Measurements from ENCODE around the gene HNF1A. TPM values are rescaled to one million over a fixed set of nuclear protein-coding genes. Genes with fewer than 3 reads are reported as not detected.

The HNF1A gene
- total RNA-seq, 5 donors from 2014 or later (not counting 1 experiment from before 2014, with no cell fraction given), result not detected

DNA sequence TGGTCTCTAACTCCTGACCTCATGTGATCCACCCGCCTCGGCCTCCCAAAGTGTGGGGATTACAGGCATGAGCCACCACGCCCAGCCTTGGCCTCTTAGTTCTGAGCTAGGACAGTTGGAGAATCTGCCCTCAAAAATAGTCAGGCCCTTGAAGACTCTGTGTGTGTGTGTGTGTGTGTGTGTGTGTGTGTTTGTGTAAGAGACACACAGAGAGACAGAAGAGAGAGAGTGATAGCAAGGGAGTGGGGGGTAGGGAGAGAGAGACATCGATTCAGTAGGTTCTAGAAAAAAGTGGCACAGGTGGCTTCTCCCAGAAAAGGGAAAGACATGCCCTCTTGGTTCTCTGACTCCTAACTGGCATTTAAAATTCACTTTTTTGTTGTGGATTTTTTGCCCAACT, 5.4 kb downstream of the HNF1A start:
- Histone ChIP-seq H3K4me3 (ENCODE audit: control insufficient read depth in 1 of 2, extremely low read depth in 1 of 2, low read length in 1 of 2) (no peak overlapping the region), H3K36me3 (ENCODE audit: control insufficient read depth in 2 of 2, extremely low read depth in 1 of 2, insufficient read depth in 1 of 2, low read length in 1 of 2) (no peaks in the 10 kb centered on the region), H3K9me3 (no peaks in the 10 kb centered on the region), H3K4me1 (ENCODE audit: control insufficient read depth in 1 of 2, extremely low read depth in 1 of 2, insufficient read depth in 2 of 2, low read length in 2 of 2) (no peaks in the 10 kb centered on the region), H3K27me3 (replicated peaks in 1 of 2; ENCODE audit: control insufficient read depth in 2 of 2, extremely low read depth in 1 of 2, insufficient read depth in 2 of 2, low read length in 1 of 2) (peaks cover 0 to 14% of the 10 kb centered on the region in 2 experiments), H3K27ac (ENCODE audit: low read length) (no peak overlapping the region)
- no peaks in the 10 kb centered on the region for H3K27me3 Mint-ChIP-seq
- no peak overlapping the region for H3K4me3 Mint-ChIP-seq
- no peak overlapping the region for H3K27ac Mint-ChIP-seq
- WGBS (ENCODE audit: insufficient coverage), result 79% methylated on average over 3 of the region's 4 CpGs
- no peaks in the 10 kb centered on the region for H3K4me1 Mint-ChIP-seq
- ChIA-PET CTCF (no interaction called here), POLR2A (no interaction called here)
- ATAC-seq (replicated peaks in 1 of 4) (no peak), DNase-seq (no peak)
- no peaks in the 10 kb centered on the region for H3K9me3 Mint-ChIP-seq
- H3K36me3 Mint-ChIP-seq, result no peaks in the 10 kb centered on the region

DNA sequence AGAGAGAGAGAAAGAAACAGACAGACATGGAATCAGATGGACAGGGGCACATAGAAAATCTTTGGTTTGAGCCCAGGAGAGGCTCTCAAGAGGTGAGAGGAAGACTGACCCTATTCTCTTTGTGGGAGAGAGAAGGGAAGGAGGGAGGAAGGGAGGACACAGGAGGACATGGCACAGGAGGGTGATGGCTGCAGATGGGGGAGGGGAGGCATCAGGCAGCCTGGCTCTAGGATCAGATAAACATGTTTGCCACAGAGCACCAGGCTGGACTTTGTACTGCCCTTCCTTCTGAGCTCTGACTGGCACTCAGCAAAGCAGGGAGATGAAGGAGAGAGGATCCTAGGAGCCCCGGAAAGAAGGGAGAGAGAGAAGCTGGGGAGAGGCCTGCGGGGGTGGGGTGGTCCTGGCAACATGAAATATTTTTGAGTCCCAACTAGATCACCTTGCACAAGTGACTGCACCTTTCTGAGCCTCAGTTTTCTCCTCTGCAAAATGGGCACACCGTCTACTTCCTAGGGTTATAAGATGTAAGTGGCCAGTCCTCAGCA, 6.1 kb downstream of the HNF1A start:
- H3K9me3 Mint-ChIP-seq, result no peaks in the 10 kb centered on the region
- H3K27ac Mint-ChIP-seq, result no peak overlapping the region
- no CpG with 5 or more reads among the region's 3 CpGs for WGBS (ENCODE audit: insufficient coverage)
- Histone ChIP-seq H3K36me3 (ENCODE audit: control insufficient read depth in 2 of 2, extremely low read depth in 1 of 2, insufficient read depth in 1 of 2, low read length in 1 of 2) (no peaks in the 10 kb centered on the region), H3K9me3 (no peaks in the 10 kb centered on the region), H3K4me3 (ENCODE audit: control insufficient read depth in 1 of 2, extremely low read depth in 1 of 2, low read length in 1 of 2) (no peak overlapping the region), H3K4me1 (ENCODE audit: control insufficient read depth in 1 of 2, extremely low read depth in 1 of 2, insufficient read depth in 2 of 2, low read length in 2 of 2) (no peaks in the 10 kb centered on the region), H3K27me3 (replicated peaks in 1 of 2; ENCODE audit: control insufficient read depth in 2 of 2, extremely low read depth in 1 of 2, insufficient read depth in 2 of 2, low read length in 1 of 2) (peaks cover 0 to 15% of the 10 kb centered on the region in 2 experiments), H3K27ac (ENCODE audit: low read length) (no peak overlapping the region)
- ATAC-seq (replicated peaks in 1 of 4) (no peak), DNase-seq (no peak)
- no peak overlapping the region for H3K4me3 Mint-ChIP-seq
- no peaks in the 10 kb centered on the region for H3K36me3 Mint-ChIP-seq
- CTCF ChIA-PET, result no interaction called here
- no peaks in the 10 kb centered on the region for H3K27me3 Mint-ChIP-seq
- H3K4me1 Mint-ChIP-seq, result no peaks in the 10 kb centered on the region
- POLR2A ChIA-PET, result no interaction called here

DNA sequence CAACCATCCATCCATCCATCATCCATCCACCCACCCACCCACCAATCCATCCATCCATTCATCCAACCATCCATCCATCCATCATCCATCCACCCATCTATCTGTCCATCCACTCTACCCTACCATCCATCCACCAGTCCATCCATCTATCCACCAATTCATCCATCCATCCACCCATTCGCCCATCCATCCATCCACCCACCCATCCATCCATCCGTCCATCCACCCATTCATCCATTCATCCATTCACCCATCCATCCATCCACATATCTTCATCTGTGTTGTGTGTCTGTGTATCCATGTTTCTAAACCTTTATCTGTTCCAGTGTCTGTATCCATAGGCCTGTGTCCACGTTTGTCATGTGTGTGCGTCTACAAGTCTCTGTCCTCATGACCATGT, 9.9 kb downstream of the HNF1A start:
- H3K4me1 Mint-ChIP-seq, result no peaks in the 10 kb centered on the region
- CTCF ChIA-PET, result no interaction called here
- no peak overlapping the region for H3K27ac Mint-ChIP-seq
- H3K27ac ChIP-seq (ENCODE audit: low read length), result no peak overlapping the region
- POLR2A ChIA-PET, result no interaction called here
- H3K9me3 ChIP-seq, result no peaks in the 10 kb centered on the region
- 88% methylated on average over 2 of the region's 4 CpGs for WGBS (ENCODE audit: insufficient coverage)
- H3K4me1 ChIP-seq (ENCODE audit: control insufficient read depth in 1 of 2, extremely low read depth in 1 of 2, insufficient read depth in 2 of 2, low read length in 2 of 2), result no peaks in the 10 kb centered on the region
- H3K9me3 Mint-ChIP-seq, result no peaks in the 10 kb centered on the region
- no peaks in the 10 kb centered on the region for H3K27me3 Mint-ChIP-seq
- DNase-seq (no peak), ATAC-seq (replicated peaks in 1 of 4) (no peak)
- no peaks in the 10 kb centered on the region for H3K36me3 ChIP-seq (ENCODE audit: control insufficient read depth in 2 of 2, extremely low read depth in 1 of 2, insufficient read depth in 1 of 2, low read length in 1 of 2)
- H3K4me3 ChIP-seq (ENCODE audit: control insufficient read depth in 1 of 2, extremely low read depth in 1 of 2, low read length in 1 of 2), result no peak overlapping the region
- no peak overlapping the region for H3K4me3 Mint-ChIP-seq
- H3K36me3 Mint-ChIP-seq, result no peaks in the 10 kb centered on the region
- peaks cover 0 to 7% of the 10 kb centered on the region in 2 experiments for H3K27me3 ChIP-seq (replicated peaks in 1 of 2; ENCODE audit: control insufficient read depth in 2 of 2, extremely low read depth in 1 of 2, insufficient read depth in 2 of 2, low read length in 1 of 2)

DNA sequence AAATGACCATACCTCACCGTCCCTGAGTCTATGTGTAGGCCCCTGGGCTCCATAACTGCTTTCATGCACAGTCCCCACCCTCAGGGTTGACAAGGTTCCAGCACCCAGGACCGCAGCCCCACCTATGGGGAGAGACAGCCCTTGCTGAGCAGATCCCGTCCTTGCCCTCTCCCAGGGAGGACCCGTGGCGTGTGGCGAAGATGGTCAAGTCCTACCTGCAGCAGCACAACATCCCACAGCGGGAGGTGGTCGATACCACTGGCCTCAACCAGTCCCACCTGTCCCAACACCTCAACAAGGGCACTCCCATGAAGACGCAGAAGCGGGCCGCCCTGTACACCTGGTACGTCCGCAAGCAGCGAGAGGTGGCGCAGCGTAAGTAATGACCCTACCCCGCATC, 10.3 kb downstream of the HNF1A start:
- Mint-ChIP-seq H3K9me3 (no peaks in the 10 kb centered on the region), H3K36me3 (no peaks in the 10 kb centered on the region), H3K4me3 (no peak overlapping the region), H3K27me3 (no peaks in the 10 kb centered on the region), H3K4me1 (no peaks in the 10 kb centered on the region), H3K27ac (no peak overlapping the region)
- 82% methylated on average over 8 of the region's 17 CpGs for WGBS (ENCODE audit: insufficient coverage)
- DNase-seq, result no peak
- Histone ChIP-seq H3K4me3 (ENCODE audit: control insufficient read depth in 1 of 2, extremely low read depth in 1 of 2, low read length in 1 of 2) (no peak overlapping the region), H3K9me3 (no peaks in the 10 kb centered on the region), H3K27ac (ENCODE audit: low read length) (no peak overlapping the region), H3K4me1 (ENCODE audit: control insufficient read depth in 1 of 2, extremely low read depth in 1 of 2, insufficient read depth in 2 of 2, low read length in 2 of 2) (no peaks in the 10 kb centered on the region), H3K27me3 (replicated peaks in 1 of 2; ENCODE audit: control insufficient read depth in 2 of 2, extremely low read depth in 1 of 2, insufficient read depth in 2 of 2, low read length in 1 of 2) (peaks cover 0 to 7% of the 10 kb centered on the region in 2 experiments), H3K36me3 (ENCODE audit: control insufficient read depth in 2 of 2, extremely low read depth in 1 of 2, insufficient read depth in 1 of 2, low read length in 1 of 2) (no peaks in the 10 kb centered on the region)
- ChIA-PET CTCF (no interaction called here), POLR2A (no interaction called here)
- ATAC-seq (replicated peaks in 1 of 4), result no peak

DNA sequence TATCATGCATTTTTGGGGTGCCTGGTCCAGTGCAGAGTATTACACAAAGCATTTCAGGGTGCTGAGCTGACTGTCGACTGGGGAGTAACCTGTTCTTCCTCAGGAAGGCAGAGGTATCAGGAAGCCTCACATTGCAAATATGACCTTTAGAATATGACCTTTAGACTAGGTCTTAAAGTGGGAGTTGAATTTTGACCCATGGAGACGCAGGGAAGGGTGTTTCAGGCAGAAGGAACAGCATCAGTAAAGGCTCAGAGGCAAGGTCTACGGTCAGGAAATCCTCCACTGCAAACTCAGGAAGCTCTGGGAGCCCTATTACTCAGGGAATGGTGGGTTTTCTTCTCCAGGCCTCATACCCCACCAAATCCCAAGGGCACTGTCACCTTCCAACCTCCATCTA, 11.3 kb downstream of the HNF1A start:
- ATAC-seq (replicated peaks in 1 of 4), result no peak
- no peak overlapping the region for H3K27ac ChIP-seq (ENCODE audit: low read length)
- H3K27me3 ChIP-seq (replicated peaks in 1 of 2; ENCODE audit: control insufficient read depth in 2 of 2, extremely low read depth in 1 of 2, insufficient read depth in 2 of 2, low read length in 1 of 2), result peaks cover 0 to 12% of the 10 kb centered on the region in 2 experiments
- WGBS (ENCODE audit: insufficient coverage), result 100% methylated on average over 1 of the region's 3 CpGs
- H3K4me3 ChIP-seq (ENCODE audit: control insufficient read depth in 1 of 2, extremely low read depth in 1 of 2, low read length in 1 of 2), result no peak overlapping the region
- ChIA-PET CTCF (no interaction called here), POLR2A (no interaction called here)
- no peaks in the 10 kb centered on the region for H3K36me3 ChIP-seq (ENCODE audit: control insufficient read depth in 2 of 2, extremely low read depth in 1 of 2, insufficient read depth in 1 of 2, low read length in 1 of 2)
- no peak for DNase-seq
- Mint-ChIP-seq H3K4me1 (no peaks in the 10 kb centered on the region), H3K4me3 (no peak overlapping the region), H3K27ac (no peak overlapping the region), H3K36me3 (no peaks in the 10 kb centered on the region), H3K9me3 (peaks cover 0 to 3% (median 0%) of the 10 kb centered on the region in 3 donors), H3K27me3 (peaks cover 0 to 5% of the 10 kb centered on the region in 2 donors)
- no peaks in the 10 kb centered on the region for H3K9me3 ChIP-seq
- H3K4me1 ChIP-seq (ENCODE audit: control insufficient read depth in 1 of 2, extremely low read depth in 1 of 2, insufficient read depth in 2 of 2, low read length in 2 of 2), result no peaks in the 10 kb centered on the region

DNA sequence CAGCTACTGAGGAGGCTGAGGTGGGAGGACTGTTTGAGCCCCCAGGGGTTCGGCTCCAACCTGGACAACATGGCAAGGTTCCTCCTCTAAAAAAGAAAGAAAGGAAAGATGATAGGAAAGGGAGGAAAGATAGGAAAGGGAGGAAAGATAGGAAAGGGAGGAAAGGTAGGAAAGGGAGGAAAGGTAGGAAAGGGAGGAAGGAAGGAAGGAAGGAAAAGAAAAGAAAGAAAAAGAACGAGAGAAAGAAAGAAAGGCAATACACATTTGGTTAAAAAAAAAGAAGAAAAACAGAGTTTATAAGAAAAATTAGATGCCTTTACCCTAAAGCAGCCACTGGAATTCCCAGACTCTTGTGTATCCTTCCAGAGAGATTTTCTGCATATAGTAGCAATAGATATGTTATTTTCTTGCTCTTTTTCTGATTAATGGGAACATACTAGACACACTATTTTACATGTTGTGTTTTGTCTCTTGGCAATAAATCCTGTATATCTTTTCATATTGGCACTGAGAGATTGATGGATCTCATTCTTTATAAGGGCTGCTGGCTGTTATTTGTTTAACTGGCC, 12.2 kb downstream of the HNF1A start:
- no peaks in the 10 kb centered on the region for H3K4me1 ChIP-seq (ENCODE audit: control insufficient read depth in 1 of 2, extremely low read depth in 1 of 2, insufficient read depth in 2 of 2, low read length in 2 of 2)
- Mint-ChIP-seq H3K9me3 (peaks cover 0 to 11% (median 0%) of the 10 kb centered on the region in 3 donors), H3K36me3 (no peaks in the 10 kb centered on the region), H3K4me3 (no peak overlapping the region), H3K4me1 (no peaks in the 10 kb centered on the region), H3K27ac (no peak overlapping the region), H3K27me3 (peaks cover 6 to 12% of the 10 kb centered on the region in 2 donors)
- POLR2A ChIA-PET, result no interaction called here
- ATAC-seq (replicated peaks in 1 of 4) (no peak), DNase-seq (no peak)
- H3K36me3 ChIP-seq (ENCODE audit: control insufficient read depth in 2 of 2, extremely low read depth in 1 of 2, insufficient read depth in 1 of 2, low read length in 1 of 2), result no peaks in the 10 kb centered on the region
- H3K4me3 ChIP-seq (ENCODE audit: control insufficient read depth in 1 of 2, extremely low read depth in 1 of 2, low read length in 1 of 2), result no peak overlapping the region
- H3K27me3 ChIP-seq (replicated peaks in 1 of 2; ENCODE audit: control insufficient read depth in 2 of 2, extremely low read depth in 1 of 2, insufficient read depth in 2 of 2, low read length in 1 of 2), result peaks cover 0 to 12% of the 10 kb centered on the region in 2 experiments
- no CpG with 5 or more reads among the region's 2 CpGs for WGBS (ENCODE audit: insufficient coverage)
- no peaks in the 10 kb centered on the region for H3K9me3 ChIP-seq
- CTCF ChIA-PET, result no interaction called here
- H3K27ac ChIP-seq (ENCODE audit: low read length), result no peak overlapping the region

DNA sequence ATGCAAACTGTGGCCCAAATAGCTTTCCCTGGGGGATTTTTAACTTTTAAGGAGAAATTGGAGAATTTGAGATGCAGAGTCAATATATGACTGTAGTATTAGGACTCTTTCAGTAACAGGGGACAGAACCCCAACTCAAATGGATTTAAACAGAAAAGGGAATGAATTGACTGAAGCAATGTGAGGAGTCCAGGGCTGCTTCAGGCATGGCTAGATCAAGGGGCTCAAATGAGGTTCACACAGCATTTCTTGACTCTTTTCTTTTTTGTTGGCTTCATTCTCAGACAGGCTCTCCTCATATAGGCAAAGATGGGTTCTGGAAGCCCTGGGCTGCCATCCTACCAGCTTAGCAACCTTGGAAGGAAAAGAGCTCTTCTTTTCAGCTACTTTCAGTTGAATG, 13.6 kb downstream of the HNF1A start:
- H3K36me3 Mint-ChIP-seq, result no peaks in the 10 kb centered on the region
- no peak overlapping the region for H3K27ac Mint-ChIP-seq
- peaks cover 8 to 15% of the 10 kb centered on the region in 2 donors for H3K27me3 Mint-ChIP-seq
- H3K4me3 Mint-ChIP-seq, result no peak overlapping the region
- ATAC-seq (replicated peaks in 1 of 4) (no peak), DNase-seq (no peak)
- H3K36me3 ChIP-seq (ENCODE audit: control insufficient read depth in 2 of 2, extremely low read depth in 1 of 2, insufficient read depth in 1 of 2, low read length in 1 of 2), result no peaks in the 10 kb centered on the region
- CTCF ChIA-PET, result interaction anchor here in 1 of 2 donors (0.9 kb wide), 1 partner anchor 14 kb away, joined by 7 read pairs; no protein-coding TSS in a partner anchor
- H3K4me1 Mint-ChIP-seq, result no peaks in the 10 kb centered on the region
- no peaks in the 10 kb centered on the region for H3K4me1 ChIP-seq (ENCODE audit: control insufficient read depth in 1 of 2, extremely low read depth in 1 of 2, insufficient read depth in 2 of 2, low read length in 2 of 2)
- peaks cover 0 to 19% of the 10 kb centered on the region in 2 experiments for H3K27me3 ChIP-seq (replicated peaks in 1 of 2; ENCODE audit: control insufficient read depth in 2 of 2, extremely low read depth in 1 of 2, insufficient read depth in 2 of 2, low read length in 1 of 2)
- H3K27ac ChIP-seq (ENCODE audit: low read length), result no peak overlapping the region
- peaks cover 0 to 14% (median 0%) of the 10 kb centered on the region in 3 donors for H3K9me3 Mint-ChIP-seq
- no peaks in the 10 kb centered on the region for H3K9me3 ChIP-seq
- no peak overlapping the region for H3K4me3 ChIP-seq (ENCODE audit: control insufficient read depth in 1 of 2, extremely low read depth in 1 of 2, low read length in 1 of 2)
- POLR2A ChIA-PET, result no interaction called here
